ENCODE data around the gene PIGO.

The PIGO gene

GRCh38 chr9:35074791-35075190 is 21.6 kb downstream of the PIGO start:
- no peaks in the 10 kb centered on the region for H3K9me3 ChIP-seq (ENCODE audit: low read length)
- no peak overlapping the region for H3K27ac ChIP-seq (ENCODE audit: low read depth, low read length, poor library complexity, severe bottlenecking)
- H3K4me3 ChIP-seq (ENCODE audit: low read depth, low read length, poor library complexity, severe bottlenecking), result no peak overlapping the region
- no peaks in the 10 kb centered on the region for H3K9me2 ChIP-seq (ENCODE audit: low read depth, low read length)
- H3K79me2 ChIP-seq (ENCODE audit: insufficient read depth, low read length), result peaks cover 27% of the 10 kb centered on the region
- H4K20me1 ChIP-seq (ENCODE audit: insufficient read depth, low read length), result no peaks in the 10 kb centered on the region
- no peak overlapping the region for H3K9ac ChIP-seq (ENCODE audit: low read length)
- peaks cover 50% of the 10 kb centered on the region for H3K36me3 ChIP-seq (ENCODE audit: insufficient read depth, low read length)
- H3K4me2 ChIP-seq (ENCODE audit: low read length), result no peak overlapping the region
- no peaks in the 10 kb centered on the region for H3F3A ChIP-seq (ENCODE audit: insufficient read depth, low read length)
- TF ChIP-seq, protein P1, sequence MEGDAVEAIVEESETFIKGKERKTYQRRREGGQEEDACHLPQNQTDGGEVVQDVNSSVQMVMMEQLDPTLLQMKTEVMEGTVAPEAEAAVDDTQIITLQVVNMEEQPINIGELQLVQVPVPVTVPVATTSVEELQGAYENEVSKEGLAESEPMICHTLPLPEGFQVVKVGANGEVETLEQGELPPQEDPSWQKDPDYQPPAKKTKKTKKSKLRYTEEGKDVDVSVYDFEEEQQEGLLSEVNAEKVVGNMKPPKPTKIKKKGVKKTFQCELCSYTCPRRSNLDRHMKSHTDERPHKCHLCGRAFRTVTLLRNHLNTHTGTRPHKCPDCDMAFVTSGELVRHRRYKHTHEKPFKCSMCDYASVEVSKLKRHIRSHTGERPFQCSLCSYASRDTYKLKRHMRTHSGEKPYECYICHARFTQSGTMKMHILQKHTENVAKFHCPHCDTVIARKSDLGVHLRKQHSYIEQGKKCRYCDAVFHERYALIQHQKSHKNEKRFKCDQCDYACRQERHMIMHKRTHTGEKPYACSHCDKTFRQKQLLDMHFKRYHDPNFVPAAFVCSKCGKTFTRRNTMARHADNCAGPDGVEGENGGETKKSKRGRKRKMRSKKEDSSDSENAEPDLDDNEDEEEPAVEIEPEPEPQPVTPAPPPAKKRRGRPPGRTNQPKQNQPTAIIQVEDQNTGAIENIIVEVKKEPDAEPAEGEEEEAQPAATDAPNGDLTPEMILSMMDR (IDR thresholded peaks at IDR 0.05; ENCODE audit: low read length), result no peak
- no peak for TF ChIP-seq EZH2 (IDR thresholded peaks at IDR 0.05; ENCODE audit: borderline replicate concordance, low read length)
- H2AFZ ChIP-seq (ENCODE audit: low read length), result no peak overlapping the region
- H3K4me1 ChIP-seq (ENCODE audit: insufficient read depth, low read length, severe bottlenecking), result peaks cover 35% of the 10 kb centered on the region
- H3K27me3 ChIP-seq (ENCODE audit: insufficient read depth, low read length), result no peaks in the 10 kb centered on the region

GRCh38 chr9:35074141-35074540 is 22.2 kb downstream of the PIGO start:
- no peak for TF ChIP-seq EZH2 (IDR thresholded peaks at IDR 0.05; ENCODE audit: borderline replicate concordance, low read length)
- TF ChIP-seq, protein P1 (IDR thresholded peaks at IDR 0.05; ENCODE audit: low read length), result no peak
- Histone ChIP-seq H3K4me1 (ENCODE audit: insufficient read depth, low read length, severe bottlenecking) (peaks cover 39% of the 10 kb centered on the region), H3K36me3 (ENCODE audit: insufficient read depth, low read length) (peaks cover 53% of the 10 kb centered on the region), H3K9me3 (ENCODE audit: low read length) (no peaks in the 10 kb centered on the region), H3K27ac (ENCODE audit: low read depth, low read length, poor library complexity, severe bottlenecking) (no peak overlapping the region), H3K9me2 (ENCODE audit: low read depth, low read length) (no peaks in the 10 kb centered on the region), H4K20me1 (ENCODE audit: insufficient read depth, low read length) (no peaks in the 10 kb centered on the region), H3K9ac (ENCODE audit: low read length) (no peak overlapping the region), H3K4me3 (ENCODE audit: low read depth, low read length, poor library complexity, severe bottlenecking) (no peak overlapping the region), H3F3A (ENCODE audit: insufficient read depth, low read length) (no peaks in the 10 kb centered on the region), H3K79me2 (ENCODE audit: insufficient read depth, low read length) (peaks cover 31% of the 10 kb centered on the region), H3K4me2 (ENCODE audit: low read length) (no peak overlapping the region), H2AFZ (ENCODE audit: low read length) (no peak overlapping the region), H3K27me3 (ENCODE audit: insufficient read depth, low read length) (no peaks in the 10 kb centered on the region)

DNA sequence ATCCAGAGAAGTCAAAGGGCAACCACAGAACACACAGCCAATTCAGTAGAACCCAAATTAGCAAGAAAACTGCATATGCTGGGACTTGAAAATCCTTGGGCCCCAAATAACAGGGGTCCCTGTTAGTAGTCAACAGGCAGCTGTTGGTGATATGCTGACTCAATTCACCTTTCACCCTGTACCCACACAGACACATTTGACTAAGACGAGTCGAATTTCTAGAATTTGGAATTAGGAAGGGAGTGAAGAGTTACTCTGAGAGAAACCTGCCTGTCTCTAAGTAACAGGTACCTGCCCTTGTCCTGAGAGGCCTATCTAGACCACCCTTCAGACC is 23.1 kb downstream of the PIGO start:
- no peaks in the 10 kb centered on the region for H4K20me1 ChIP-seq (ENCODE audit: insufficient read depth, low read length)
- no peaks in the 10 kb centered on the region for H3K27me3 ChIP-seq (ENCODE audit: insufficient read depth, low read length)
- H2AFZ ChIP-seq (ENCODE audit: low read length), result no peak overlapping the region
- peak overlapping the region; percentile 60 for H3K4me2 ChIP-seq (ENCODE audit: low read length)
- TF ChIP-seq EZH2 (IDR thresholded peaks at IDR 0.05; ENCODE audit: borderline replicate concordance, low read length), result no peak
- TF ChIP-seq, protein P1 (IDR thresholded peaks at IDR 0.05; ENCODE audit: low read length), result no peak
- no peaks in the 10 kb centered on the region for H3K9me2 ChIP-seq (ENCODE audit: low read depth, low read length)
- H3K79me2 ChIP-seq (ENCODE audit: insufficient read depth, low read length), result peaks cover 35% of the 10 kb centered on the region
- no peaks in the 10 kb centered on the region for H3K9me3 ChIP-seq (ENCODE audit: low read length)
- peak overlapping the region; percentile 89 for H3K27ac ChIP-seq (ENCODE audit: low read depth, low read length, poor library complexity, severe bottlenecking)
- peaks cover 30% of the 10 kb centered on the region for H3K4me1 ChIP-seq (ENCODE audit: insufficient read depth, low read length, severe bottlenecking)
- H3K9ac ChIP-seq (ENCODE audit: low read length), result no peak overlapping the region; the same call in 1 of the 2 replicates
- H3K36me3 ChIP-seq (ENCODE audit: insufficient read depth, low read length), result peaks cover 62% of the 10 kb centered on the region
- no peaks in the 10 kb centered on the region for H3F3A ChIP-seq (ENCODE audit: insufficient read depth, low read length)
- H3K4me3 ChIP-seq (ENCODE audit: low read depth, low read length, poor library complexity, severe bottlenecking), result peak overlapping the region; percentile 87

All from OCI-LY1 (cell line).